ENCODE results near the gene STMN3. TPM values are rescaled to one million over a fixed set of nuclear protein-coding genes. Genes with fewer than 3 reads are reported as not detected.

STMN3 gene
- polyA plus RNA-seq, 1 of the 3 experiments (the other 2 are of a cell fraction): 111 TPM

GRCh38 chr20:63691711-63692435 lies 38.6 kb upstream of the STMN3 start:
- CTCF ChIA-PET: no interaction called here

GRCh38 chr20:63690898-63691710 lies 37.9 kb upstream of the STMN3 start:
- Histone ChIP-seq H3K79me2 (ENCODE audit: insufficient read depth) (no peaks in the 10 kb centered on the region), H3K4me1 (ENCODE audit: control insufficient read depth in 1 of 2, insufficient read depth in 2 of 2, low read depth in 1 of 2, low read length in 1 of 2) (peaks cover 0 to 2% of the 10 kb centered on the region in 2 experiments; a peak in 1 of 4 replicates), H3K9me2 (no peaks in the 10 kb centered on the region), H3K9me3 (no peaks in the 10 kb centered on the region), H3K27ac (ENCODE audit: low read depth in 2 of 2, low read length in 1 of 2) (no peak overlapping the region), H3K4me2 (no peak overlapping the region), H3K9ac (no peak overlapping the region), H3F3A (replicated peaks; ENCODE audit: insufficient read depth) (no peaks in the 10 kb centered on the region), H3K4me3 (ENCODE audit: low read depth in 2 of 2, low read length in 1 of 2) (no peak overlapping the region), H3K27me3 (ENCODE audit: insufficient read depth) (no peaks in the 10 kb centered on the region), H4K20me1 (ENCODE audit: insufficient read depth) (no peaks in the 10 kb centered on the region), H3K36me3 (replicated peaks in 1 of 2; ENCODE audit: control insufficient read depth in 1 of 2, insufficient read depth in 2 of 2, low read length in 1 of 2) (peaks cover 0 to 9% of the 10 kb centered on the region in 2 experiments), H2AFZ (ENCODE audit: low read depth) (no peak overlapping the region)
- ChIA-PET CTCF (no interaction called here), POLR2A (no interaction called here)
- peak; percentile 51 for DNase-seq
- TF ChIP-seq RFX5 (IDR thresholded peaks at IDR 0.05; ENCODE audit: low read length): no peak
- no peak for TF ChIP-seq EP300 (IDR thresholded peaks at IDR 0.05; ENCODE audit: borderline replicate concordance in 1 of 2, low read depth in 1 of 2, low read length in 1 of 2)
- TF ChIP-seq FOSL2 (IDR thresholded peaks at IDR 0.05; ENCODE audit: borderline replicate concordance, low read depth): no peak
- TF ChIP-seq ELF1 (IDR thresholded peaks at IDR 0.05): no peak
- no peak for TF ChIP-seq SMC3 (IDR thresholded peaks at IDR 0.05; ENCODE audit: low read depth, low read length)
- no peak for TF ChIP-seq YY1 (IDR thresholded peaks at IDR 0.05; ENCODE audit: low read depth)
- TF ChIP-seq TAF1 (IDR thresholded peaks at IDR 0.05; ENCODE audit: borderline replicate concordance, low read depth, low read length): no peak
- no peak for TF ChIP-seq PBX3 (IDR thresholded peaks at IDR 0.05)
- TF ChIP-seq NRF1 (IDR thresholded peaks at IDR 0.05; ENCODE audit: low read depth, low read length): no peak
- TF ChIP-seq GATA2 (CRISPR knock-in tag; IDR thresholded peaks at IDR 0.05): no peak
- TF ChIP-seq RCOR1 (IDR thresholded peaks at IDR 0.05; ENCODE audit: low read length): no peak
- TF ChIP-seq USF2 (IDR thresholded peaks at IDR 0.05; ENCODE audit: borderline replicate concordance, low read depth, low read length): no peak
- TF ChIP-seq USF1 (IDR thresholded peaks at IDR 0.05; ENCODE audit: borderline replicate concordance, low read depth): no peak
- no peak for TF ChIP-seq RXRA (IDR thresholded peaks at IDR 0.05; ENCODE audit: borderline replicate concordance, low read depth)
- TF ChIP-seq TCF12 (IDR thresholded peaks at IDR 0.05): no peak
- WGBS (ENCODE audit: low lambda C conversion rate): 89% methylated on average over 8 of the region's 24 CpGs

More at GRCh38 chr20:63691711-63692435, 38.6 kb upstream of the STMN3 start:
- H3K36me3 ChIP-seq (replicated peaks in 1 of 2; ENCODE audit: control insufficient read depth in 1 of 2, insufficient read depth in 2 of 2, low read length in 1 of 2): peaks cover 0 to 9% of the 10 kb centered on the region in 2 experiments
- no peak for DNase-seq
- H3K9me2 ChIP-seq: no peaks in the 10 kb centered on the region
- H4K20me1 ChIP-seq (ENCODE audit: insufficient read depth): no peaks in the 10 kb centered on the region
- H3K27me3 ChIP-seq (ENCODE audit: insufficient read depth): no peaks in the 10 kb centered on the region
- H3K79me2 ChIP-seq (ENCODE audit: insufficient read depth): no peaks in the 10 kb centered on the region
- WGBS (ENCODE audit: low lambda C conversion rate): 93% methylated on average over 3 of the region's 21 CpGs
- H3K9me3 ChIP-seq: no peaks in the 10 kb centered on the region
- no peak overlapping the region for H3K4me2 ChIP-seq
- H3K4me1 ChIP-seq (ENCODE audit: control insufficient read depth in 1 of 2, insufficient read depth in 2 of 2, low read depth in 1 of 2, low read length in 1 of 2): peaks cover 0 to 10% of the 10 kb centered on the region in 2 experiments; a peak in 1 of 4 replicates
- POLR2A ChIA-PET: no interaction called here
- TF ChIP-seq FOSL2 (IDR thresholded peaks at IDR 0.05; ENCODE audit: borderline replicate concordance, low read depth): no peak
- H3K9ac ChIP-seq: no peak overlapping the region
- no peak overlapping the region for H3K27ac ChIP-seq (ENCODE audit: low read depth in 2 of 2, low read length in 1 of 2)
- H3K4me3 ChIP-seq (ENCODE audit: low read depth in 2 of 2, low read length in 1 of 2): no peak overlapping the region
- no peak overlapping the region for H2AFZ ChIP-seq (ENCODE audit: low read depth)
- no peaks in the 10 kb centered on the region for H3F3A ChIP-seq (replicated peaks; ENCODE audit: insufficient read depth)
